HG02642 (cell line): Measurements from ENCODE around the gene PPARD.
A peak's percentile ranks its signal among the peaks of the same experiment; 100 is the strongest.
"Not testable (repeated sequence)": the region's sequence is repeated elsewhere in the genome, so short reads cannot be mapped to it uniquely, and the experiment has no call there.

Source experiments
- ATAC-seq: cut with Tn5 transposase; IDR thresholded peaks from one replicate; pipeline ENCODE4 v1.9.1; 2021; ENCODE audit warnings: mild to moderate bottlenecking; ENCODE audit not compliant: unreplicated experiment, poor library complexity

Gene PPARD

GRCh38 chr6:35311390-35312075 lies 30.8 kb upstream of the PPARD start:
- ATAC-seq, result no peak

GRCh38 chr6:35312076-35312800 lies 30.1 kb upstream of the PPARD start:
- no peak for ATAC-seq

- no peak for ATAC-seq
These were observed 29.6 kb upstream of the PPARD start for GRCh38 chr6:35312807-35313206.

GRCh38 chr6:35317483-35318195 lies 24.7 kb upstream of the PPARD start:
- ATAC-seq, result no peak

GRCh38 chr6:35318196-35319171 lies 23.9 kb upstream of the PPARD start:
- ATAC-seq, result no peak

- no peak for ATAC-seq
These were observed 22.9 kb upstream of the PPARD start for GRCh38 chr6:35319346-35320030.

GRCh38 chr6:35320031-35320410 lies 22.3 kb upstream of the PPARD start:
- no peak for ATAC-seq

GRCh38 chr6:35321091-35321490 lies 21.3 kb upstream of the PPARD start:
- ATAC-seq, result no peak

- peak; percentile 57 for ATAC-seq
These were observed 14.9 kb upstream of the PPARD start for GRCh38 chr6:35327349-35328027.

- ATAC-seq, result no peak
These were observed 14.1 kb upstream of the PPARD start for GRCh38 chr6:35328108-35328723.

GRCh38 chr6:35328965-35329364 lies 13.4 kb upstream of the PPARD start:
- not testable (repeated sequence) for ATAC-seq

- no peak for ATAC-seq
These were observed 11.7 kb upstream of the PPARD start for GRCh38 chr6:35330541-35331119.

- ATAC-seq, result not testable (repeated sequence)
These were observed 10.1 kb upstream of the PPARD start for GRCh38 chr6:35332074-35332887.

GRCh38 chr6:35341557-35341956 lies 801 bp upstream of the PPARD start:
- ATAC-seq, result no peak

- ATAC-seq, result no peak
These were observed 905 bp downstream of the PPARD start for GRCh38 chr6:35343092-35343834.

- no peak for ATAC-seq
These were observed 1.6 kb downstream of the PPARD start for GRCh38 chr6:35343835-35344550.
